Measurements from ENCODE around the gene PLXNB3.

The PLXNB3 gene

DNA sequence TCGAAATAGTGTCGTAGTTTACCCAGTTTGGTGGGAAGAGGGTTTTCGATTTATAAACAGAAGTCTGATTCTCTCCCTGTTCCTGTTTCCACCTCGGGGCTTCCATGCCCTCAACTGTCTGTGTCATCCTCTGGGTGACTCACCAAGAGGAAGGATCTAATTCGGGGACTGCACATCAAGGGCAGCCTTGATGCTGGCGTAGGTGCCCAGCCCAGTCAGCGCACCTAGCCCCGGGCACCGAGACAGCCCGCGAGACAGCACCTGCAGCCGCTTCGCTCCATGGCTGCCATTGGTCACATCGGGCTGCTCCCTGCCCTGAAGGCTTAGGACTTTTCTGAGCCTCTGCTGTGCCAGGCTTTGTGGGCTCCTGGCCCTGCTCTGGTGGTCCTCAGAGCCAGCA, 31.6 kb upstream of the PLXNB3 start:
- no peak for DNase-seq (ENCODE audit: low read depth, low spot score)
- TF ChIP-seq, protein P1, sequence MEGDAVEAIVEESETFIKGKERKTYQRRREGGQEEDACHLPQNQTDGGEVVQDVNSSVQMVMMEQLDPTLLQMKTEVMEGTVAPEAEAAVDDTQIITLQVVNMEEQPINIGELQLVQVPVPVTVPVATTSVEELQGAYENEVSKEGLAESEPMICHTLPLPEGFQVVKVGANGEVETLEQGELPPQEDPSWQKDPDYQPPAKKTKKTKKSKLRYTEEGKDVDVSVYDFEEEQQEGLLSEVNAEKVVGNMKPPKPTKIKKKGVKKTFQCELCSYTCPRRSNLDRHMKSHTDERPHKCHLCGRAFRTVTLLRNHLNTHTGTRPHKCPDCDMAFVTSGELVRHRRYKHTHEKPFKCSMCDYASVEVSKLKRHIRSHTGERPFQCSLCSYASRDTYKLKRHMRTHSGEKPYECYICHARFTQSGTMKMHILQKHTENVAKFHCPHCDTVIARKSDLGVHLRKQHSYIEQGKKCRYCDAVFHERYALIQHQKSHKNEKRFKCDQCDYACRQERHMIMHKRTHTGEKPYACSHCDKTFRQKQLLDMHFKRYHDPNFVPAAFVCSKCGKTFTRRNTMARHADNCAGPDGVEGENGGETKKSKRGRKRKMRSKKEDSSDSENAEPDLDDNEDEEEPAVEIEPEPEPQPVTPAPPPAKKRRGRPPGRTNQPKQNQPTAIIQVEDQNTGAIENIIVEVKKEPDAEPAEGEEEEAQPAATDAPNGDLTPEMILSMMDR (IDR thresholded peaks at IDR 0.05; ENCODE audit: low read depth, low read length): no peak
- H3K4me3 ChIP-seq (ENCODE audit: low read depth, low read length): no peak overlapping the region
- in situ Hi-C loops (cut with HindIII; ENCODE audit: low sequenced_read_pairs): no loop called here

DNA sequence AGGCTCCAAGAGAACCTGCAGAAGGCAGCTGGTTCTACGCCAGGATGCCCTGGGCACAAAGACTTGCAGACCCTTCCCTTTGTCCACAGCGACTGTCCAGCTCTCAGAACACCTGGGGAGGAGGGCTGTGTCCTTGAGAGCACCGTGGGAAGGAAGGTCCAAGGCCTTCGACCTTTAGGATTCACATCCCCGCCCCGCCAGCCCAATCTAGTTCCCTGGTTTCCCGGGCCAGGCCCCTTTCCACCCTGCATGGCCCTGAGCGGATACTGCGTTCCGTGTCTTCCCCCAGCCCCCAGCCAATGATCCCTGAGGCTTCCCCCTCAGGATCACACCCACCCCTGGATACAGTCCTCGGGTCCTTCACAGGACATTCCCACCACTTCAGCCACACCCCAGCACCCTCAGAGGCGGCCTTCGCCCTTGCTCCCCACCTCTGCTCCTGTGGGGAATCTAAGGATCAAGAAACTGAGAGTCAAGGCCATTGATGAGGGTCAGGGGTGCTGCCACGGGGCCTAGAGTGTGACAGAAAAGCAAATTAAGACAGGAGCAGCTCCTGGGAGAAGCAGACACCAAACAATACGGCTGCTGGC, 30.3 kb upstream of the PLXNB3 start:
- TF ChIP-seq, protein P1 (IDR thresholded peaks at IDR 0.05; ENCODE audit: low read depth, low read length): no peak
- in situ Hi-C loops (cut with HindIII; ENCODE audit: low sequenced_read_pairs): no loop called here
- no peak for DNase-seq (ENCODE audit: low read depth, low spot score)

GRCh38 chrX:153734871-153735270, 29.2 kb upstream of the PLXNB3 start:
- TF ChIP-seq, protein P1 (IDR thresholded peaks at IDR 0.05; ENCODE audit: low read depth, low read length): no peak
- in situ Hi-C loops (cut with HindIII; ENCODE audit: low sequenced_read_pairs): no loop called here
- no peak overlapping the region for H3K4me3 ChIP-seq (ENCODE audit: low read depth, low read length)
- no peak for DNase-seq (ENCODE audit: low read depth, low spot score)

More for the DNA sequence above, 30.3 kb upstream of the PLXNB3 start:
- H3K4me3 ChIP-seq (ENCODE audit: low read depth, low read length): no peak overlapping the region

DNA sequence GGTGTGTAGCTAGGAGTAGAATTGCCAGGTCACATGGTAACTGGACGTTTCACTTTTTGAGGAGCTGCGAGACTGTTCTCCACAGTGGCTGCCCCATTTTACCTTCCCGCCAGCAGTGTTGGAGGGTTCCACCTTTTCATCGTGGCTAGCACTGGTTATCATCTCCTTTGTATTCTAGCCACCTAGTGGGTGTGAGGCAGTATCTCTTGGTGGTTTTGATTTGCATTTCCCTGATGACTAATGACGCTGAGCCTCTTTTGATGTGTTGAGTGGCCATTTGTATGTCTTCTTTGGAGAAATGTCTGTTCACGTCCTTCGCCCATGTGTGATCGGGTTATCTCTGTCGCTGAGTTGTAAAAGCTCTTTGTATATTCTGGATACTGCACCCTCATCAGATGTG, 28.8 kb upstream of the PLXNB3 start:
- in situ Hi-C loops (cut with HindIII; ENCODE audit: low sequenced_read_pairs): no loop called here
- no peak overlapping the region for H3K4me3 ChIP-seq (ENCODE audit: low read depth, low read length)
- TF ChIP-seq, protein P1 (IDR thresholded peaks at IDR 0.05; ENCODE audit: low read depth, low read length): no peak
- DNase-seq (ENCODE audit: low read depth, low spot score): no peak

- DNase-seq (ENCODE audit: low read depth, low spot score): no peak
- TF ChIP-seq, protein P1 (IDR thresholded peaks at IDR 0.05; ENCODE audit: low read depth, low read length): no peak
- no peak overlapping the region for H3K4me3 ChIP-seq (ENCODE audit: low read depth, low read length)
- in situ Hi-C loops (cut with HindIII; ENCODE audit: low sequenced_read_pairs): no loop called here
Measured at GRCh38 chrX:153736071-153736820, 27.8 kb upstream of the PLXNB3 start.

- H3K4me3 ChIP-seq (ENCODE audit: low read depth, low read length): no peak overlapping the region
- no peak for DNase-seq (ENCODE audit: low read depth, low spot score)
- TF ChIP-seq, protein P1 (IDR thresholded peaks at IDR 0.05; ENCODE audit: low read depth, low read length): no peak
- in situ Hi-C loops (cut with HindIII; ENCODE audit: low sequenced_read_pairs): no loop called here
Measured at GRCh38 chrX:153736871-153737441, 27.1 kb upstream of the PLXNB3 start.
